OCI-LY3 (cell line): ENCODE data around the gene CCDC6.

Source experiments
- CTCF ChIP-seq: fragments of 200-600, 300-600 bp; sonication (generic); IDR thresholded peaks from 2 replicates; pipeline ENCODE4 v1.5.1; 2014; ENCODE audit warnings: antibody characterized with exemption, low read length, low read depth
- EZH2phosphoT487 ChIP-seq: fragments of 200-600 bp; shearing (Covaris generic); IDR thresholded peaks from 2 replicates; pipeline ENCODE4 v1.6.1; 2018; ENCODE audit warnings: antibody characterized with exemption, mixed run types, low read depth

- TF ChIP-seq CTCF (no peak), EZH2phosphoT487 (no peak)
Observed at GRCh38 chr10:59949608-59950007, 43.3 kb upstream of the CCDC6 start.
